Stimulated activated CD4-positive, alpha-beta T cell treated with anti-CD3 and anti-CD28 coated beads, Interleukin-2, amount 100 ng/mL, for 48 hours (primary cell): ENCODE measurements around the gene NUMB.
"Not testable (repeated sequence)": the region's sequence is repeated elsewhere in the genome, so short reads cannot be mapped to it uniquely, and the experiment has no call there.

ENCODE experiments used
- DNase-seq, 2 donors: peaks; one replicate each; pipeline ENCODE4 v3.0.0-alpha.2; 2020

The NUMB gene

GRCh38 chr14:73406248-73406647 lies 52.1 kb downstream of the NUMB start:
- DNase-seq, result not testable (repeated sequence)

- no peak for DNase-seq
Observed at GRCh38 chr14:73403181-73403752, 55.1 kb downstream of the NUMB start.

GRCh38 chr14:73402579-73402978 lies 55.8 kb downstream of the NUMB start:
- DNase-seq, result no peak

GRCh38 chr14:73397810-73398209 lies 60.5 kb downstream of the NUMB start:
- DNase-seq, result no peak

GRCh38 chr14:73394317-73394716 lies 64.0 kb downstream of the NUMB start:
- no peak for DNase-seq

- DNase-seq, result no peak
Observed at GRCh38 chr14:73393375-73393774, 65.0 kb downstream of the NUMB start.

GRCh38 chr14:73392329-73393257 lies 65.8 kb downstream of the NUMB start:
- no peak for DNase-seq

GRCh38 chr14:73387860-73388259 lies 70.5 kb downstream of the NUMB start:
- DNase-seq, result not testable (repeated sequence)

GRCh38 chr14:73386342-73386741 lies 72.0 kb downstream of the NUMB start:
- no peak for DNase-seq

- not testable (repeated sequence) for DNase-seq
Observed at GRCh38 chr14:73385021-73385420, 73.3 kb downstream of the NUMB start.

- no peak for DNase-seq
Observed at GRCh38 chr14:73383356-73383755, 75.0 kb downstream of the NUMB start.

GRCh38 chr14:73381380-73382013 lies 76.8 kb downstream of the NUMB start:
- DNase-seq, result no peak

GRCh38 chr14:73376585-73376984 lies 81.8 kb downstream of the NUMB start:
- no peak for DNase-seq

GRCh38 chr14:73375861-73376260 lies 82.5 kb downstream of the NUMB start:
- no peak for DNase-seq

GRCh38 chr14:73374218-73374617 lies 84.1 kb downstream of the NUMB start:
- no peak for DNase-seq

GRCh38 chr14:73372529-73372928 lies 85.8 kb downstream of the NUMB start:
- DNase-seq, result no peak

GRCh38 chr14:73370561-73370960 lies 87.8 kb downstream of the NUMB start:
- DNase-seq, result no peak

GRCh38 chr14:73369428-73369827 lies 88.9 kb downstream of the NUMB start:
- DNase-seq, result no peak

- DNase-seq, result no peak
Observed at GRCh38 chr14:73368616-73369015, 89.7 kb downstream of the NUMB start.

GRCh38 chr14:73365727-73366126 lies 92.6 kb downstream of the NUMB start:
- no peak for DNase-seq

GRCh38 chr14:73364559-73364958 lies 93.8 kb downstream of the NUMB start:
- no peak for DNase-seq

- DNase-seq, result no peak
Observed at GRCh38 chr14:73359445-73359844, 98.9 kb downstream of the NUMB start.

- DNase-seq, result no peak
Observed at GRCh38 chr14:73358187-73358586, 100.2 kb downstream of the NUMB start.

GRCh38 chr14:73349091-73349490 lies 109.3 kb downstream of the NUMB start:
- DNase-seq, result not testable (repeated sequence)
